ENCODE measurements around the gene UGT1A4. TPM values are rescaled to one million over a fixed set of nuclear protein-coding genes. Genes with fewer than 3 reads are reported as not detected.
A peak's percentile ranks its signal among the peaks of the same experiment; 100 is the strongest.

The UGT1A4 gene
- total RNA-seq, 1 experiment from 2014 or later: 73.6 TPM

- BruUV-seq (replicated peaks): no TSS peak
Measured at GRCh38 chr2:233772583-233772982, 54.0 kb downstream of the UGT1A4 start.

GRCh38 chr2:233773854-233774253 lies 55.3 kb downstream of the UGT1A4 start:
- Histone ChIP-seq H3K9me2 (ENCODE audit: insufficient read depth) (no peaks in the 10 kb centered on the region), H3K27me3 (ENCODE audit: insufficient read depth, low read depth) (no peaks in the 10 kb centered on the region), H3K4me2 (no peak overlapping the region), H3K4me3 (no peak overlapping the region), H3K4me1 (replicated peaks; ENCODE audit: insufficient read depth) (no peaks in the 10 kb centered on the region), H3K9me3 (ENCODE audit: insufficient read depth, low read depth) (no peaks in the 10 kb centered on the region; the same call in 1 of the 2 replicates), H2AFZ (no peak overlapping the region), H4K20me1 (ENCODE audit: insufficient read depth) (peaks cover 5% of the 10 kb centered on the region; the same call in 1 of the 2 replicates), H3K27ac (no peak overlapping the region), H3K36me3 (ENCODE audit: low read depth) (peaks cover 39% of the 10 kb centered on the region), H3F3A (ENCODE audit: insufficient read depth, low read depth) (peaks cover 70% of the 10 kb centered on the region; the same call in 1 of the 2 replicates), H3K79me2 (ENCODE audit: low read depth) (no peaks in the 10 kb centered on the region; the same call in 1 of the 2 replicates)
- POLR2A ChIA-PET (ENCODE audit: unreplicated experiment): interaction anchor here (0.7 kb wide), 1 partner anchor 16 kb away, joined by 6 read pairs; no protein-coding TSS in a partner anchor
- DNase-seq: no peak
- intact Hi-C loops (cut with micrococcal nuclease; ENCODE audit: unreplicated experiment): no loop called here
- BruUV-seq (replicated peaks): no TSS peak
- CTCF ChIA-PET: no interaction called here
- TF ChIP-seq EZH2 (IDR thresholded peaks at IDR 0.05; ENCODE audit: low read depth): no peak
- TF ChIP-seq CTCF (conservative IDR thresholded peaks at IDR 0.05): no peak

More at GRCh38 chr2:233772583-233772982, 54.0 kb downstream of the UGT1A4 start:
- no peak for TF ChIP-seq CTCF (conservative IDR thresholded peaks at IDR 0.05)
- H3K27me3 ChIP-seq (ENCODE audit: insufficient read depth, low read depth): no peaks in the 10 kb centered on the region
- H3K36me3 ChIP-seq (ENCODE audit: low read depth): peaks cover 47% of the 10 kb centered on the region
- H3K79me2 ChIP-seq (ENCODE audit: low read depth): no peaks in the 10 kb centered on the region; the same call in 1 of the 2 replicates
- H3K27ac ChIP-seq: no peak overlapping the region
- ChIA-PET POLR2A (ENCODE audit: unreplicated experiment) (no interaction called here), CTCF (no interaction called here)
- no peaks in the 10 kb centered on the region for H3K9me2 ChIP-seq (ENCODE audit: insufficient read depth)
- H3K4me3 ChIP-seq: no peak overlapping the region
- no peak for DNase-seq
- H4K20me1 ChIP-seq (ENCODE audit: insufficient read depth): peaks cover 12% of the 10 kb centered on the region; the same call in 1 of the 2 replicates
- H3F3A ChIP-seq (ENCODE audit: insufficient read depth, low read depth): peaks cover 78% of the 10 kb centered on the region; the same call in 1 of the 2 replicates
- H3K9me3 ChIP-seq (ENCODE audit: insufficient read depth, low read depth): no peaks in the 10 kb centered on the region; the same call in 1 of the 2 replicates
- intact Hi-C loops (cut with micrococcal nuclease; ENCODE audit: unreplicated experiment): no loop called here
- H3K4me2 ChIP-seq: no peak overlapping the region
- no peak overlapping the region for H2AFZ ChIP-seq
- no peaks in the 10 kb centered on the region for H3K4me1 ChIP-seq (replicated peaks; ENCODE audit: insufficient read depth)

GRCh38 chr2:233775414-233775813 lies 56.9 kb downstream of the UGT1A4 start:
- Histone ChIP-seq H3F3A (ENCODE audit: insufficient read depth, low read depth) (peaks cover 55% of the 10 kb centered on the region; the same call in 1 of the 2 replicates), H3K27me3 (ENCODE audit: insufficient read depth, low read depth) (no peaks in the 10 kb centered on the region), H3K9me2 (ENCODE audit: insufficient read depth) (no peaks in the 10 kb centered on the region), H3K79me2 (ENCODE audit: low read depth) (no peaks in the 10 kb centered on the region), H3K27ac (no peak overlapping the region), H3K4me2 (no peak overlapping the region), H3K9me3 (ENCODE audit: insufficient read depth, low read depth) (no peaks in the 10 kb centered on the region; the same call in 1 of the 2 replicates), H3K36me3 (ENCODE audit: low read depth) (peaks cover 24% of the 10 kb centered on the region), H3K4me3 (no peak overlapping the region), H3K4me1 (replicated peaks; ENCODE audit: insufficient read depth) (no peaks in the 10 kb centered on the region), H4K20me1 (ENCODE audit: insufficient read depth) (peaks cover under 1% of the 10 kb centered on the region; the same call in 1 of the 2 replicates), H2AFZ (no peak overlapping the region)
- CTCF ChIA-PET: interaction anchor here (0.6 kb wide), 1 partner anchor 26 kb away, joined by 4 read pairs; no protein-coding TSS in a partner anchor
- BruUV-seq (replicated peaks): TSS peak; percentile 4
- peak in 1 of 2 experiments; percentile 43 for DNase-seq
- TF ChIP-seq CTCF (conservative IDR thresholded peaks at IDR 0.05) (no peak), EZH2 (IDR thresholded peaks at IDR 0.05; ENCODE audit: low read depth) (no peak)
- intact Hi-C loops (cut with micrococcal nuclease; ENCODE audit: unreplicated experiment): no loop called here
- POLR2A ChIA-PET (ENCODE audit: unreplicated experiment): interaction anchor here (0.8 kb wide), 2 partner anchors 70 to 73 kb away, joined by 3 to 13 read pairs; no protein-coding TSS in a partner anchor
